ENCODE results near the gene CMTM6. TPM values are rescaled to one million over a fixed set of nuclear protein-coding genes. Genes with fewer than 3 reads are reported as not detected.

CMTM6 gene
- total and polyA plus RNA-seq, 2 of the 8 experiments (the other 6 are each of a cell fraction or from before 2014, with no cell fraction given): 24.0 to 51.5 TPM

- TF ChIP-seq SP1 (IDR thresholded peaks at IDR 0.05; ENCODE audit: low read depth, low read length) (no peak), GTF2F1 (IDR thresholded peaks at IDR 0.05; ENCODE audit: borderline replicate concordance, low read depth, low read length) (no peak), EZH2 (IDR thresholded peaks at IDR 0.05; ENCODE audit: low read depth, low read length, severe bottlenecking) (no peak), CTBP2 (IDR thresholded peaks at IDR 0.05; ENCODE audit: borderline replicate concordance, insufficient read depth, insufficient read length, low read length) (no peak), RBBP5 (IDR thresholded peaks at IDR 0.05; ENCODE audit: borderline replicate concordance, low read depth, low read length) (no peak), JUN (IDR thresholded peaks at IDR 0.05; ENCODE audit: low read depth, low read length) (no peak), JUND (IDR thresholded peaks at IDR 0.05; ENCODE audit: low read length) (no peak), SIX5 (IDR thresholded peaks at IDR 0.05; ENCODE audit: low read depth, low read length) (no peak), BCL11A (IDR thresholded peaks at IDR 0.05; ENCODE audit: low read depth in 2 of 2, low read length in 2 of 2) (no peak), TBP (IDR thresholded peaks at IDR 0.05; ENCODE audit: low read depth, low read length) (no peak)
These were observed 46.1 kb downstream of the CMTM6 start (continued) for GRCh38 chr3:32456429-32457130.

All from H1 (cell line).